HepG2 (cell line): ENCODE data around the gene TET3. TPM values are rescaled to one million over a fixed set of nuclear protein-coding genes. Genes with fewer than 3 reads are reported as not detected.

Experiments
- AHR ChIP-seq: IDR thresholded peaks from 2 replicates; pipeline ENCODE4 v1.6.1; 2018; ENCODE audit warnings: missing genetic modification reagents, missing compliant biosample characterization
- ARNT ChIP-seq: fragments of 450-650 bp; IDR thresholded peaks from 2 replicates; pipeline ENCODE4 v1.6.1; 2017
- CENPX ChIP-seq: sonication (generic); formaldehyde crosslinking; IDR thresholded peaks from 2 replicates; pipeline ENCODE4 v1.9.0; 2021; ENCODE audit warnings: mild to moderate bottlenecking, missing genetic modification reagents, moderate library complexity
- ETV6 ChIP-seq: sonication (generic); formaldehyde crosslinking; conservative IDR thresholded peaks from 2 replicates; pipeline ENCODE4 v1.4.0; 2020; ENCODE audit warnings: missing genetic modification reagents
- FUBP1 ChIP-seq: sonication (generic); formaldehyde crosslinking; IDR thresholded peaks from 2 replicates; pipeline ENCODE4 v1.5.1; 2020; ENCODE audit warnings: missing genetic modification reagents, mild to moderate bottlenecking, borderline replicate concordance
- GFI1 ChIP-seq: sonication (generic); formaldehyde crosslinking; IDR thresholded peaks from 2 replicates; pipeline ENCODE4 v1.5.0; 2020; ENCODE audit warnings: missing genetic modification reagents, mild to moderate bottlenecking, borderline replicate concordance
- HHEX ChIP-seq: IDR thresholded peaks from 2 replicates; pipeline ENCODE4 v1.6.1; 2016; ENCODE audit warnings: control low read depth
- KLF12 ChIP-seq: sonication (generic); formaldehyde crosslinking; IDR thresholded peaks from 2 replicates; pipeline ENCODE4 v1.4.0; 2020; ENCODE audit warnings: missing genetic modification reagents, borderline replicate concordance
- NR2F6 ChIP-seq, 2 experiments: IDR thresholded peaks; 2 replicates each; pipeline ENCODE4 v1.6.1; 2016; ENCODE audit warnings: antibody characterized with exemption in 1 of 2, mild to moderate bottlenecking in 1 of 2
- PCBP1 ChIP-seq: fragments of 200-400 bp; formaldehyde crosslinking; IDR thresholded peaks from 2 replicates; pipeline ENCODE4 v1.6.1; 2017; ENCODE audit warnings: mild to moderate bottlenecking, low read depth, low read length, borderline replicate concordance
- SMAD9 ChIP-seq: sonication (generic); formaldehyde crosslinking; IDR thresholded peaks from 2 replicates; pipeline ENCODE4 v1.5.1; 2020; ENCODE audit warnings: mild to moderate bottlenecking, missing genetic modification reagents
- SP2 ChIP-seq: sonication (generic); formaldehyde crosslinking; IDR thresholded peaks from 2 replicates; pipeline ENCODE4 v1.5.1; 2020; ENCODE audit warnings: mild to moderate bottlenecking, missing genetic modification reagents
- SPEN ChIP-seq: sonication (generic); formaldehyde crosslinking; IDR thresholded peaks from 2 replicates; pipeline ENCODE4 v1.5.1; 2020; ENCODE audit warnings: low read depth, mild to moderate bottlenecking, missing genetic modification reagents
- ZBTB34 ChIP-seq: sonication (generic); formaldehyde crosslinking; IDR thresholded peaks from 2 replicates; pipeline ENCODE4 v1.8.0; 2022; ENCODE audit warnings: mild to moderate bottlenecking, missing genetic modification reagents
- ZNF251 ChIP-seq: sonication (generic); formaldehyde crosslinking; IDR thresholded peaks from 2 replicates; pipeline ENCODE4 v1.9.0; 2021; ENCODE audit warnings: mild to moderate bottlenecking, missing genetic modification reagents
- ZNF317 ChIP-seq: sonication (generic); formaldehyde crosslinking; IDR thresholded peaks from 2 replicates; pipeline ENCODE4 v1.5.0; 2020; ENCODE audit warnings: mild to moderate bottlenecking, missing genetic modification reagents
- ZNF558 ChIP-seq: sonication (generic); formaldehyde crosslinking; IDR thresholded peaks from 2 replicates; pipeline ENCODE4 v1.9.0; 2022; ENCODE audit warnings: mild to moderate bottlenecking, missing genetic modification reagents, borderline replicate concordance
- ZNF781 ChIP-seq: sonication (generic); formaldehyde crosslinking; IDR thresholded peaks from 2 replicates; pipeline ENCODE4 v1.5.1; 2020; ENCODE audit warnings: borderline replicate concordance, mild to moderate bottlenecking, missing genetic modification reagents; ENCODE audit errors: not compliant biosample characterization
- polyA plus RNA-seq, 8 experiments: library from polyadenylated mRNA; depleted of rRNA in 3 of 8; stranded (reverse) in 7 of 8; unstranded in 1 of 8; fragments of >200 nt; fragmentation: Illumina TruSeq in 4 of 8; extraction: Trizol in 4 of 8; gene quantifications; 2 replicates each; pipeline versions ENCODE4 v1.2.1 to v1.2.3, GENCODE V29; 2011 to 2016; ENCODE audit warnings: low read depth in 4 of 8, missing spikeins in 1 of 8, mixed read lengths in 1 of 8; ENCODE audit not compliant: insufficient read depth in 1 of 8
- total RNA-seq, 5 experiments: library from RNA; depleted of rRNA; stranded (reverse); fragments of >200 nt; fragmentation: Illumina TruSeq; extraction: Trizol; gene quantifications; 2 replicates each; pipeline ENCODE4 v1.2.3, GENCODE V29; 2016; ENCODE audit warnings: low read depth in 1 of 5
- TF ChIP-seq, protein P1 (sequence below): sonication (generic); formaldehyde crosslinking; IDR thresholded peaks from 2 replicates; pipeline ENCODE4 v1.8.0; 2022; ENCODE audit warnings: mild to moderate bottlenecking, missing genetic modification reagents, moderate library complexity
- TF ChIP-seq, protein P2 (sequence below): sonication (generic); formaldehyde crosslinking; IDR thresholded peaks from 2 replicates; pipeline ENCODE4 v1.5.0; 2020; ENCODE audit warnings: missing genetic modification reagents, mild to moderate bottlenecking, borderline replicate concordance
- TF ChIP-seq, protein P3 (sequence below): sonication (generic); formaldehyde crosslinking; IDR thresholded peaks from 2 replicates; pipeline ENCODE4 v1.5.1; 2020; ENCODE audit warnings: missing genetic modification reagents, mild to moderate bottlenecking, borderline replicate concordance
- TF ChIP-seq, protein P4 (sequence below): sonication (generic); formaldehyde crosslinking; IDR thresholded peaks from 2 replicates; pipeline ENCODE4 v1.8.1; 2023; ENCODE audit warnings: missing genetic modification reagents, mild to moderate bottlenecking, borderline replicate concordance

The TET3 gene
- total and polyA plus RNA-seq, 2 of the 13 experiments (the other 11 are each of a cell fraction or from before 2014, with no cell fraction given): 4.3 to 6.8 TPM

DNA sequence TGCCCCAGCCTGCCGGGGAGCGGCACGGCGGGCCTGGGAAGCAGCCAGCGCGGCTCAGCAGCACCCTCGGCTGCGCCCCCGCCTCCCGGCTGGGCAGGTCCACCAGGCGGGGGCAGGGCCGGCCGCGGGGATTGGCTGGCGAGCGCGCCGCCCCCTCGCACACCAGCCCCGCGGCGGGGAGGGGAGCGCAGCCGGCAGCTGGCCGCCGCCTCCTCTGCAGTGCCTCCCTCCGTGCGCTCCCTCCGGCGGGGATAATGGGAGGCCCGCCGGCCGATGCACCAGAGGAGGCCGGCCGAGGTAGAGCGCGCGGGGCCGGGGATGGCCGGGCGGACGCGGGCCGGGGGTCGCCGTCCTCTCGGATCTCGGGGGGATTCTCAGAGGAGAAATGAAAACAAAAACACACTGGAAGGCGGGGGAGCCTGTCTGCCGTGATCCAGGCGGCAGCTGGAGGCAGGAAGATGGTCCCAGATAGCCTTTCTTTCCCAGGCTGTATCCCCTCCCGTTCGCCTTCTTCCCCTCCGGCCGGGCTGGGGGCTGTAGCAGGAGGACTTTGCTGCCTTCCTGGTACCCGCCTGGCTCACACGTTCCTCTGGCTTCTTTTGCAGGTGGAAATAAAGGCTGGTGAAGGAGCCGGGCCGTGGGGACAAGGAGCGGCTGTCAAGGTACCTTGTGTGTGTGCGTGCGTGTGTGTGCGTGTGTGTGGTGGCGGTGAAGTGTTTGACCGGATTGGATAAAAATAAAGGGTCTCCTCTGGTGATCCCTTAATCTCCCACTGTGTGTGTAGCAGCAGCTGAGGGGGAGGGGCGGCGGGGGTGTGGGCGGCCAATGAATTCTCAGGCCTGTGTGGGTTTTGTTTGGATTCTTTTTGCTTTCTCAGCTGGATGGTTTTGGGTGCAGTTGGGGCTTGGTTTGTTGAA is 18.1 kb downstream of the TET3 start (continued):
- TF ChIP-seq HHEX (CRISPR knock-in tag) (no peak), ZNF781 (no peak), NR2F6 (IDR thresholded peaks at IDR 0.05) (no peak), NR2F6 (CRISPR knock-in tag; IDR thresholded peaks at IDR 0.05) (no peak), SPEN (CRISPR knock-in tag) (no peak), ARNT (no peak), FUBP1 (CRISPR knock-in tag) (no peak), ZNF558 (no peak), PCBP1 (no peak), ZBTB34 (CRISPR knock-in tag) (no peak), GFI1 (CRISPR knock-in tag) (no peak), ETV6 (no peak), AHR (CRISPR knock-in tag) (no peak), ZNF251 (CRISPR knock-in tag) (no peak), SMAD9 (CRISPR knock-in tag) (no peak), SP2 (CRISPR knock-in tag) (no peak), CENPX (CRISPR knock-in tag) (no peak), ZNF317 (CRISPR knock-in tag) (no peak), KLF12 (no peak)
- TF ChIP-seq, protein P1, sequence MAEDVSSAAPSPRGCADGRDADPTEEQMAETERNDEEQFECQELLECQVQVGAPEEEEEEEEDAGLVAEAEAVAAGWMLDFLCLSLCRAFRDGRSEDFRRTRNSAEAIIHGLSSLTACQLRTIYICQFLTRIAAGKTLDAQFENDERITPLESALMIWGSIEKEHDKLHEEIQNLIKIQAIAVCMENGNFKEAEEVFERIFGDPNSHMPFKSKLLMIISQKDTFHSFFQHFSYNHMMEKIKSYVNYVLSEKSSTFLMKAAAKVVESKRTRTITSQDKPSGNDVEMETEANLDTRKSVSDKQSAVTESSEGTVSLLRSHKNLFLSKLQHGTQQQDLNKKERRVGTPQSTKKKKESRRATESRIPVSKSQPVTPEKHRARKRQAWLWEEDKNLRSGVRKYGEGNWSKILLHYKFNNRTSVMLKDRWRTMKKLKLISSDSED (CRISPR knock-in tag): no peak
- TF ChIP-seq, protein P2, sequence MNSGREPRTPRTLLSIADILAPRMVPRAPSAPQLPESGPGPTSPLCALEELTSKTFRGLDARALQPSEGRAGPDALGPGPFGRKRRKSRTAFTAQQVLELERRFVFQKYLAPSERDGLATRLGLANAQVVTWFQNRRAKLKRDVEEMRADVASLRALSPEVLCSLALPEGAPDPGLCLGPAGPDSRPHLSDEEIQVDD (CRISPR knock-in tag): no peak
- TF ChIP-seq, protein P3, sequence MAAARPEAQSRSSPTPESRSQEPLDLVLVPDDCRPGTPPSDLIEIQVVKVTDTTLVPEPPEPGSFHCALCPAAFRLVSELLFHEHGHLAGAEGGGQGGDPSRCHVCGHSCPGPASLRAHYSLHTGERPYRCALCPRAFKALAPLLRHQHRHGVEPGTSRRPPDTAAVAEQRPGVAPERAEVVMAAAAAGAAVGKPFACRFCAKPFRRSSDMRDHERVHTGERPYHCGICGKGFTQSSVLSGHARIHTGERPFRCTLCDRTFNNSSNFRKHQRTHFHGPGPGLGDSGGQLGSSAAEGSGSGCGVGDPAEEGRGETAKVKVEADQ (CRISPR knock-in tag): no peak; the same call in 1 of the 2 replicates
- TF ChIP-seq, protein P4, sequence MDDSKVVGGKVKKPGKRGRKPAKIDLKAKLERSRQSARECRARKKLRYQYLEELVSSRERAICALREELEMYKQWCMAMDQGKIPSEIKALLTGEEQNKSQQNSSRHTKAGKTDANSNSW (CRISPR knock-in tag): no peak
